GM19395 (cell line): ENCODE data around the gene SHOX.

ENCODE experiments used
- ATAC-seq: cut with Tn5 transposase; IDR thresholded peaks from one replicate; pipeline ENCODE4 v1.9.1; 2021; ENCODE audit warnings: mild to moderate bottlenecking, moderate library complexity; ENCODE audit not compliant: unreplicated experiment

Gene SHOX

GRCh38 chrX:663841-664240 lies 33.2 kb downstream of the SHOX start:
- no peak for ATAC-seq

GRCh38 chrX:666762-667720 lies 36.5 kb downstream of the SHOX start:
- no peak for ATAC-seq

- no peak for ATAC-seq
Observed at GRCh38 chrX:670645-671044, 40.1 kb downstream of the SHOX start.

- no peak for ATAC-seq
Observed at GRCh38 chrX:672931-673330, 42.3 kb downstream of the SHOX start.

- ATAC-seq, result no peak
Observed at GRCh38 chrX:675279-675954, 44.8 kb downstream of the SHOX start.

GRCh38 chrX:675955-676295 lies 45.3 kb downstream of the SHOX start:
- no peak for ATAC-seq

- no peak for ATAC-seq
Observed at GRCh38 chrX:677376-677775, 46.8 kb downstream of the SHOX start.

GRCh38 chrX:679291-679979 lies 48.8 kb downstream of the SHOX start:
- ATAC-seq, result no peak

- ATAC-seq, result no peak
Observed at GRCh38 chrX:680062-680461, 49.5 kb downstream of the SHOX start.

GRCh38 chrX:681989-682388 lies 51.4 kb downstream of the SHOX start:
- ATAC-seq, result no peak

GRCh38 chrX:682892-683291 lies 52.3 kb downstream of the SHOX start:
- no peak for ATAC-seq

- no peak for ATAC-seq
Observed at GRCh38 chrX:683576-683975, 53.0 kb downstream of the SHOX start.

GRCh38 chrX:685120-686032 lies 54.8 kb downstream of the SHOX start:
- no peak for ATAC-seq

GRCh38 chrX:689983-690382 lies 59.4 kb downstream of the SHOX start:
- no peak for ATAC-seq

- ATAC-seq, result no peak
Observed at GRCh38 chrX:694800-695199, 64.2 kb downstream of the SHOX start.

- ATAC-seq, result no peak
Observed at GRCh38 chrX:698206-698605, 67.6 kb downstream of the SHOX start.

GRCh38 chrX:700936-701335 lies 70.3 kb downstream of the SHOX start:
- no peak for ATAC-seq

- ATAC-seq, result no peak
Observed at GRCh38 chrX:701673-702072, 71.1 kb downstream of the SHOX start.

GRCh38 chrX:703466-703865 lies 72.9 kb downstream of the SHOX start:
- ATAC-seq, result no peak

- ATAC-seq, result no peak
Observed at GRCh38 chrX:703866-704265, 73.3 kb downstream of the SHOX start.
